OCI-M1 (cell line): ENCODE results near the gene SLC17A7.

Experiments
- DNase-seq: peaks from one replicate; lab custom pipeline; 2025; lab: John Stamatoyannopoulos, UW

Gene SLC17A7

GRCh38 chr19:49408816-49409440 is 32.4 kb downstream of the SLC17A7 start:
- DNase-seq, result no peak

DNA sequence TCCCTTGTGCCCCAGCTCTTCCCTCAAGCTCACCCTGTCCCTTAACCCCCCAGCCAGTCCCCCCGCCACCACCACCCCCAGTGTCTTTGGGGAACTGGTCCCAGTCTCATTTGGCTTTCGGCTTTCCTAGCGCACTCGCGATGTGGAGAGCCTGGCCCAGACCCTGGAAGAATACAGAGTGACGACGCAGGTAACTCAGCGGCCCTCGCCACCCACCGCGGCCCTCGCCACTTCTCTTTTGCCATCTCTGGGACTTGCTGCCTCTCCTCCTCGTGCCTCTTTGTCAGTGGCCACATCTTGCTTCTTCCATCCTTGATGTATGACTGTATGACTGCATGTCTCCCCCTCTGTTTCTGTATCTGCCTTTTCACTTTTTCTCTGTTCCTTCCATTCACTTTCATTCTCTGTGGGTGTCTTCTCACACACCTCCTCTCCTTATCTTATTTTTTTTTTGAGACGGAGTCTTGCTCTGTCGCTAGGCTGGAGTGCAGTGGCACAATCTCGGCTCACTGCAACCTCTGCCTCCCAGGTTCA is 33.8 kb downstream of the SLC17A7 start:
- DNase-seq, result no peak

DNA sequence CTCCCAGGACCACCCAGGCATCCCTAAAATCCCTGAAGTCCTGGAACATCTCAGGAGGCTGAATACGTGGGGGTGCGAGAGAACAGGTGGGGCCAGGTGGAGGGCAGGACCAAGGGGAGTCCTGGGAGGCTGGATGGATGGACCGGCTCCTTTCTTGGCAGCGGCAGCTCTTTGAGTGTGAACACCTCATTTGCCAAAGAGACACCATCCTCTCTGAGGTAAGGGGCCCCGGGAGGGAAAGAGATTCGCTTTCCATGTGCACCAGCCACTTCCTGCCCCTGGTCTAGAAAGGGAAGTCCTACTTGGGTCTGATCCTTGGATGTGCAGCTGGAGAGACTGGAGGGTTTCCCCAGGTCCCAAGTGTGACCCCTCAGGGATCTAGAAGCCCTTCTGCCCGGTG is 34.2 kb downstream of the SLC17A7 start:
- no peak for DNase-seq

DNA sequence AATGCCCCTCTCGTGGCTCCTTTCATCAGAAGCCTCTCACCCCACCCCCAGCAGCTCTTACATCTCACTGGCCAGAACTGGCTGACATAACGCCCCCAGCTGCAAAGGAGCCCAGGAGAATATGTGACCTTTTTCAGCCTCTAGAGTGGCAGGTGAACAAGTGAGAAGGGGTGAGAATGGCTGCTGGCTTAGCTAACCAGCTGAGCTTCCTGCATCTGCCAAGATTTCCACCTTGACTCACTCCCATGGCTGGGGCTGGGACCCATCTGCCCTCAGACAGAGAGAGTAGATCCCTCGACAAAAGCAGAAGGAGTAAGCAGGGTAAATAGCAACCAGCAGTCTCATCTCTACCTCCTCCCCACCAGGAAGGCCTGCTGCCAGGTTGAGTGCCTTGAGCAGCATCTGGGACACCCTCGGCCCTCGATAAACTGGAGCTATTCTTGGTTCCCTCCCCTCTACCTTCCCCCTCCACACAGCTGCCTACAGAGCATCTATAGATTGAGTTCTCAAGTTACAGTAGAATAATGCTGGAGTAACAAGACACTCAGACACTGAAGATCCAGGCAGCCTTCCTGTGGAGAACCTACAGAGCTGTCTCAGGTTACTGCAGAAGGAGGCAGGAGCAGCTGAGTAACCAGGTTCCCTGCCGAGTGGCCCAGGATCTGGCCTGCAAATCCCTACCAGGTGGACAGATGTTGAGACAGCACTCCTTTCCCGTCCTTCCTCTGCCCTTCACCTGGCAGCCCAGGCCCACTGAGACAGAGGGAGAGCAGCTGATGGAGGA is 37.7 kb downstream of the SLC17A7 start:
- DNase-seq, result no peak

- no peak for DNase-seq
Observed at GRCh38 chr19:49400029-49400428, 41.3 kb downstream of the SLC17A7 start.

DNA sequence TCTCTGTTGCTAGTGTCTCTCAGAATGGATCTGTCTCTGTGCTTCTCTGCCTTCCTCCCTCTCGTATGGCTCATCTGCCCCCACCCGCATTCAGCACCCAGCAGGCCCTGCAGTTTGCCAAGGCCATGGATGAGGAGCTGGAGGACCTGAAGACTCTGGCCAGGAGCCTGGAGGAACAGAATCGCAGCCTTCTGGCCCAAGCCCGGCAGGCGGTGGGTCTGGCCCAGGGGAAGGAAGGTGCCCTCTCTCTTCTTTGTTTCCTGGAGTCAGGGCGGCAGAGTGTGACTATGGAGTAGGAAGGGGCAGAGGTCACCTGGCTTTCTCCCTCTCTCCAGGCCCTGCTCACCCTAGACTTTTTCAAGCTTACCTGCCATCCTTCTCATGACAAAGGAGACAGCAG is 42.4 kb downstream of the SLC17A7 start:
- DNase-seq, result no peak

GRCh38 chr19:49398001-49398615 is 43.2 kb downstream of the SLC17A7 start:
- no peak for DNase-seq

DNA sequence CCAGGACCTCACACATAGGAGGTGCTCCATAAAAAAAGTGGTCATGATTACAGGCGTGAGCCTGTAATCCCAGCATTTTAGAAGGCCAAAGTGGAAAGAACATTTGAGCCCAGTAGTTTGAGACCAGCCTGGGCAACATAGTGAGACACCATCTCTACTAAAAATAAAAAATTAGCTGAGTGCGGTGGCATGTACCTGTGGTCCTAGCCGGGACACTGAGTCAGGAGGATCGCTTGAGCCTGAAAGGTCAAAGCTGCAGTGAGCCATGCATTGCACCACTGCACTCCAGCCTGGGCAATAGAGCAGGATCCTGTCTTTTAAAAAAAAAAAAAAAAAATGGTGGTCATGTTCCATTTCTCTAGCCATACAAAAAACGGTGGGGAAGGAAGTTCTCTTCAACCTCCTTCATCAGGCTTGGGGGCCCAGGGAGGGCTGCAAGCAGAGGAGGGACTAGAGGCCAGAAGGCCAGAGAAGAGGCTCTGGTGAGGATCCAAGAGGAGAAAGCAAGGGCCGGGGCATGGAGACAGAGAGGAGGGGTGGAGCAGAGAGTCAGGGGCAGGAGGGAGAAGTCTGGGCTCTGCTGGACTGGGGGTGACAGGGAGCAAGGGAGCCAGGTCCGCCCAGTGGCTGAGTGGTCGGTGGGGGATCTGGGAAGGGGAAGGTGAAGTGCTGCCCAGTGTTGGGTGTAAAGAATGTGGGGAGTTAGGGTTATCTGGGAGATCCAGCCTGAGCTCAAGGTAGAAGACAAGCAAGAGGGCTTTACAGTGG is 44.4 kb downstream of the SLC17A7 start:
- DNase-seq, result no peak

DNA sequence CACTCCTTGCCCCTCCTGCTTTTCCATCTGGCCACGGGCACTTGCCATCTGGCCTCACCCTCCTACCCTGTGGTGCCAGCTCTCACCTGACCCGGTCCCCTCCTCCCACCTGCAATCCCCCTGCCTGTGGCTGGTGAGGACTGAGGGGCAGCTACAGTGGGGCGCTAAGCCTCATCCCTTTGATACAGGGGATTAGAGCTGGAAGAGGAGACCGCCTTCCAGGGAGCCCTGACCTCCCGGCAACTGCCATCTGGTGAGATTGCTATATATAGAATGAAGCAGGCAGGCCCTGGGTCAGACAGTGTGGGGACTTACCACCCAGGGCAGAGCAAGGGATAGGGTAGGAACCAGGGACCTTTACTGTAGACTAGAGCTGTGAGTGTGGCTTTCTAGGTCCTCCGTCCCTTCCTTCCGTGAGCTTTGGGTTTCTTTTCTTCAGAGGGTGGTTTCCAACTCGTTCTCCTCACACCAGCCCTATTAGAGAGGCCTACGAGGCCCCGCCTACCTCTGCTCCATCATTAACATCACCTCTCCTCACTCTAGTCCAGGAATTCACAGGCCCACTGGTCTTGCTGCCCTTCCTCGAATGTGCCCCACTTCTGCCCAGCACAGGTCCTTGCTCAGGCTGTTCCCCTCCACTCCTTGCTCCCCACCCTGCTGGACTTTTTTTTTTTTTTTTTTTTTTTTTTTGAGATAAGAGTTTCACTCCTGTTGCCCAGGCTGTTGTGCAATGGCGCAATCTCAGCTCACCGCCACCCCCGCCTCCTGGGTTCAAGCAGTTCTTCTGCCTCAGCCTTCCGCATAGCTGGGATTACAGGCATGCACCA is 45.5 kb downstream of the SLC17A7 start:
- no peak for DNase-seq

GRCh38 chr19:49393881-49394280 is 47.4 kb downstream of the SLC17A7 start:
- no peak for DNase-seq

DNA sequence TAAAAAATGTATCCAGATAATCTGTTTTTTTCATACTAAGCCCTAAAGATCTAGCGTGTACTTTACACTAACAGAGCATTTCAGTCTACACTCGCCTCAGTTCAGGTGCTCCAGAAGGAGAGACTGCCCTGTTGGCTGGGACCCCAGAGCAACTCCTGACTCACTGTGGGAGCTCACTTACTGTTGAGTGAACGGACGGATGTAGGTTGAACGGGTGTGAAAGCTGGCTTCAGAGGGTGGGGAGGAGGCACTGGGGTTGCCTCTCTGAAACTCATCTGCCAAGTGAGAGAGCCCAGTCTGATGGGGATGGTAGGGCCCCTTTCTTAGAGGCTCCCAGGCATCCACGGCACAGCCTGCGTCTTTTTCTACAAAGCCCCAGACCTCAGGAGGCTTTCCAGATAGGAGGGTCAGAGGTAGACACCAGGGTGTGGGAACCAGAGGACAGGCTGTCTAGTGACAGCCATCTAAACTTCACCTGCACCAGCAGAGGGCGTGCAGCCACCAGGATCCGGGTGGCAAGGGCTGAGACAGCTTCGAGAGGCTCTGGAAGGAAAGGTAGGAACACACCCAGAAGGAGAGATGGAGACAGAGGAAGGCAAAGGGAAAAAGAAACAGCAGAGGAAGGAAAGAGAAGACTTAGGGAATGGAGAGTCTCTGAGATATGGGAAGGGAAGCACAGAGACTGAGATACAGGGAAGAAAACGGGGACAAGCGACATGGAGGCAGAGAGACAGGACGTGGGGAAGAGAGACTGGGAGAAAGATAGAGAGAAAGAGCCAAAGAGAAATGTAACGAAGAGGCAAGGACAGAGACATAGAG is 49.5 kb downstream of the SLC17A7 start:
- peak; percentile 88 for DNase-seq

DNA sequence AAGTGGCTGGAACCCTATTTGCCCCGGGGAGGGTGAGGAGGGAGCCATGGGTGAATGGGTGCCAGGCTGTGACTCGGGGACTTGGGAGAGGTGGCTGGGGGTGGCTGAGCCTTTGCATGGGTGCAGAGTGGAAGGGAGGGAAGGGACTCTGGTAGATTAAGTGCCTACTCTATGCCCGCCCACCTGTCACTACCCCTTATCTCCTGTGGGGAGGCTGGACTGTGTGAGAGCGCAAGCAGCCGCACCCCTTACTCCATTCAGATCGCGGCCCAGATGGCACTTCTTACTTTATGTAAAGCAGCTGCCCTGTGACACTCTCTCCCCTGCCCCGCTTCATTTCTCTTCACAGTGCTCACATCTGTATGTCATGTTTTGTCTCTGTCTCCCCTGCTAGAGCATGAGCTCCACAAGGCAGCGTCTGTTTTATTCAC is 50.4 kb downstream of the SLC17A7 start:
- no peak for DNase-seq

- no peak for DNase-seq
Observed at GRCh38 chr19:49390131-49390928, 51.0 kb downstream of the SLC17A7 start.

GRCh38 chr19:49389406-49389805 is 51.9 kb downstream of the SLC17A7 start:
- no peak for DNase-seq

DNA sequence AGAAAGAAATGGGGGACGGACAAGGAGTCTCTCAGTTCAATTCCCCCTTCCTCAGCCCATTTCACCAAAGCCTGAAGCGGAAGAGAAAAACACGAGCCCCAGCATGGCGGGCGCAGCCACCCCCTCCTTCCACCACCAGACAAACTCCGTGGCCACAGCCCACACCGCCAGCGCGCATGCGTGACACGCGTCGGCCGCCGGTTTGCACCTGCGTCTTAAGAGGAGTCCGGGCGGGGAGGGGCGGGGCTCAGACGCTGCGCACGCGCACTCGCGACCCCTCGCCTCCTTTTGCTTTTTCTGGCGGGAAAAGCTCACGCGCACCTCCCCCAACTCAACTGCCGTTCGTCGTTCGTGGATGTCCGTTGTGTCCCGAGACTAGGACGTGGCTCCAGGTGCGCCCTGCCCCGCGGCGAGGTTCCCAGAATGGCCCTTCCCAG is 53.4 kb downstream of the SLC17A7 start, which contains the start of gene KASH5:
Gene KASH5, plus strand, starts transcription at position 314 of the 437 bp plus-strand sequence. CDS start 2,635 bp downstream, outside the sequence.
- no peak for DNase-seq

DNA sequence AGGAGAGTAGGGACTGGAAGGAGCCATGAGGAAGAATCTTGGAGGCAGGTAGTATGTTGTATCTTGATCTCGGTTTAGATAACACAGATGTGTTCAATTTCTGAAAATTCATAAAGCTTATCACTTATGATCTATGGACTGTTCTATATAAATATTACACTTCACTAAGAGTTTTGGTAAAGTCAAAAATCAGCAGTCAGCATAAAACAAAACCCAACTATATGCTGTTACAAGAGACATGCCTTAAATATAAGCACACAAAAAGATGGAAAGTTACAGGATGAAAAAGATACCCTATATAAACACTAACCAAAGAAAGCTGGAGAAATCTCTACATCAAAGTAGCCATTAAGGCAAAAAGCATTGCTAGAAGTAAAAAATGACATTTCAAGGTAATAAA is 57.7 kb downstream of the SLC17A7 start:
- DNase-seq, result no peak

- DNase-seq, result no peak
Observed at GRCh38 chr19:49382639-49383038, 58.7 kb downstream of the SLC17A7 start.

DNA sequence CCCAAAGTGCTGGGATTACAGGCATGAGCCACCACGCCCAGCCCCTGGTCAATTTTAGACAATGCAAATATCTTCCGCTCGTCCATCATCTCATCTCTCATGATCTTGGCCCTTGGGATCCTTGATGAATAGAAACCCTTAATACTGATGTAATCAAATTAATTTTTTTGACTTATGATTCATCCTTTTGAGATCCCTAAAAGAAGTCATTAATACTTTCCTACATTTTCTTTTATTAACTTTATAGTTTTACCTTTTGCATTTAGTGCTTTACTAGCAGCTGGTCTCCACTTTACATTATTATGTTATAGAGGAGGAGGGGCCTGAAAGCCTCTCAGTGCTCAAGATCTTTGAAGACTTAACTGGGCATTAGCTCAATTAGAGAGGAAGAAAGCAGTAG is 60.9 kb downstream of the SLC17A7 start:
- DNase-seq, result no peak
